ENCODE measurements around the gene WHRN.

WHRN gene

GRCh38 chr9:114365194-114365593 is 140.1 kb downstream of the WHRN start:
- DNase-seq (ENCODE audit: low read depth in 2 of 2): no peak

GRCh38 chr9:114364134-114365041 is 140.9 kb downstream of the WHRN start:
- DNase-seq (ENCODE audit: low read depth in 2 of 2): no peak

GRCh38 chr9:114363424-114363823 is 141.8 kb downstream of the WHRN start:
- no peak for DNase-seq (ENCODE audit: low read depth in 2 of 2)

GRCh38 chr9:114362394-114362793 is 142.9 kb downstream of the WHRN start:
- DNase-seq (ENCODE audit: low read depth in 2 of 2): no peak

GRCh38 chr9:114361542-114361941 is 143.7 kb downstream of the WHRN start:
- no peak for DNase-seq (ENCODE audit: low read depth in 2 of 2)

- DNase-seq (ENCODE audit: low read depth in 2 of 2): no peak
Measured at GRCh38 chr9:114359801-114360200, 145.5 kb downstream of the WHRN start.

GRCh38 chr9:114357911-114358328 is 147.4 kb downstream of the WHRN start:
- no peak for DNase-seq (ENCODE audit: low read depth in 2 of 2)

GRCh38 chr9:114357360-114357759 is 147.9 kb downstream of the WHRN start:
- DNase-seq (ENCODE audit: low read depth in 2 of 2): no peak

GRCh38 chr9:114356792-114357191 is 148.5 kb downstream of the WHRN start:
- DNase-seq (ENCODE audit: low read depth in 2 of 2): no peak

- no peak for DNase-seq (ENCODE audit: low read depth in 2 of 2)
Measured at GRCh38 chr9:114355821-114356220, 149.5 kb downstream of the WHRN start.

All from stimulated activated CD4-positive, alpha-beta T cell treated with anti-CD3 and anti-CD28 coated beads, Interleukin-12 subunit alpha, Interleukin-12 subunit beta, amount 100 ng/mL, for 24 hours (primary cell).